ENCODE results near the gene ERCC5.

ERCC5 gene

DNA sequence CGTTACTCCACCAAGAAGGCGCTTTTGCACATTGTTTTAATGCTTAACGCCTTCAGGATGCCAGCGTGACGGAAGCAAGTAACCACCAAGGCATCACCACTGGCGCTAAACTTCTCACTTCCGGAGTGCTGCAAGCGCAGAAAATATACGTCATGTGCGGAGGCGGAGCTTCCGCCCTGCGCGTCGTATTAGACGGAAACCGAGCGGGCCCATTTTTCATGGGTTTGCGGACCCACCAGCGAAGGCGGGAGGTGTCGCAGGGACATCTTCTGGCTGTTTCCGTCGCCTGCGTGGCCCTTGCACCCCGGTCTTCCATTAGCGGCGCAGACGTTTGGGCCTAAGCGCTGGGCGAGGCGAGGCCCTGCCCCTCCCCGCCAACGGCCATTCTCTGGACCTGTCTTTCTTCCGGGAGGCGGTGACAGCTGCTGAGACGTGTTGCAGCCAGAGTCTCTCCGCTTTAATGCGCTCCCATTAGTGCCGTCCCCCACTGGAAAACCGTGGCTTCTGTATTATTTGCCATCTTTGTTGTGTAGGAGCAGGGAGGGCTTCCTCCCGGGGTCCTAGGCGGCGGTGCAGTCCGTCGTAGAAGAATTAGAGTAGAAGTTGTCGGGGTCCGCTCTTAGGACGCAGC, at the start of gene ERCC5:
TSS of gene ERCC5 (plus strand) at position 403 of the 631 bp plus-strand sequence. CDS start 235 bp downstream, outside the sequence.
- DNase-seq, result peak; percentile 98

DNA sequence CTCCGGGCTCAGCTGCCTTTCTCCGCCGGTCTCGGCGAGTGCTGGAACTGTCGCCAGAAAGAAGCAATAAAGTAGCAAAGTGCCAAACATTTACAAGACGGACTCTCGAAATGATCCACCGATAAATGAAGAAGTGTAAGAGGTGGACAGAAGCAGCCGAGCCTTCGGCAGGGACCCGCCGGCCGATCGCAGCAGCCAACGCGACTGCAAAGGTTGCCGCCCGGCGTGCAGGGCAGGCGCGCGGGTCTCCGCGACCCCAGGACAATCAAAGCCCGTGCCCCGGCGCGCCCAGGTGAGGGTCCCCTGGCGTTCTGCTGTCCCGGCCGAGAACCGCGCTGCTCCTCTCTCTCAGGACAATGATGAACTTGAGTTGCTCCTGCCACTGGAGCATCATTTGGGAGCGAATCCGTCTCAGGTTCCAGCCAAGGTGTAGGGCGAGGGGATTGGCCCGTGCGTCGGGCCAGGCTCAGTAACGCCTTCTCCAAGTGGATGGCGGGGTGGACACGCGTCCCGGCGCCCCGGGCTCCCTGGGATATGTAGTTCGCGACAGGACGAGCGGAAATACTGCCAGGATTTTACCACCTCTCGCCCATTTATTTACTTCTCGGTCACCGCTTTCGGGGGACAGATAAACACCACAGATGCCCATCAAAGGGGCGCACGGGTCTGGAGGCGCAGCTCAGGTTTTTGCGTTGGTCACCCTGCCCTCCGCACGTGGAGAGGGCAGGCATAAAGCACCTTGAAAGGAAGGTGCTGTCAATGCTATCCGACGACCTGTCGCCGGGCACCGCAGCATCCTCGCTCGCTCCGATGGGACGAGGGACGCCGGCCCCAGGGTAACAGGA, 47.0 kb upstream of the ERCC5 start, which contains the start of the genes BIVM and POGLUT2:
TSS of gene BIVM (plus strand) at position 539 of the 845 bp plus-strand sequence. CDS start 8,149 bp downstream, outside the sequence.
TSS of gene POGLUT2 (minus strand) at position 396 of the 845 bp plus-strand sequence. CDS start at position 90, 306 bp downstream.
- DNase-seq, result peak; percentile 93

DNA sequence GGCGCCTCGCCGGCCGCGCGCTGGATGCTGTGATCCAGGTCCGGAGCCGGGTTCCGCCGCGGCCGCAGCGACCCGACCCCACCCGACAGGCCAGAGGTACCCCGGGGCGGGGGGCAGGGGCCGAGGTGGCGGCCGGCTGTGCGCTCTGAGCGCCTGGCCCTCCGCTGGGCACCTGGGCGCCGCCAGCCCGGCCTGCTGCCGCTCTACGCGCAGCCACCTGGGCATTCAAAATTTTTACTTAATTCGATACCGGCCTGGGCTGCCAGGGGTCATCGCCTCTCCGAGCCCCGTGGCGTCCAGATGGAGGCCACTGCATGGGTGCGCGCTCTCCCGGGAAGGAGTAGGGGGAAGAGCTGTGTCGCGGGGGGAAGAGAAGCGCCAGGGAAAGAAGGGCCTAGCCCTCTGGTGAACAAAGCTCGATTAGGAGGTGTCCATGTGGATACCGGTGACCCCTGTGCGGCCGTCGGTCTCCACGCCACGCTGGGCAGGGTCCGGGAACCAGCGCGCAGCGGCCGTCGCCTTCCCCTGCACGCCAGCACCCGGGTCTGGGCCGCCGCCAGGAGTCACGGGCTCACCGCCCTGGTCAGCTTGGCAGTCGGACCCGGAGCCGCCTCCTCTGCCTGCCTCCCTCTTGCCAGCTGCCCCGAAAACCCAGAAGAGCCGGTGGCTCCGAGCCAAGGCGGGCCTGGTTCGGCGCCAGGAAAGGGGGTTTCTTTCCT, 46.2 kb upstream of the ERCC5 start:
- peak; percentile 64 for DNase-seq

DNA sequence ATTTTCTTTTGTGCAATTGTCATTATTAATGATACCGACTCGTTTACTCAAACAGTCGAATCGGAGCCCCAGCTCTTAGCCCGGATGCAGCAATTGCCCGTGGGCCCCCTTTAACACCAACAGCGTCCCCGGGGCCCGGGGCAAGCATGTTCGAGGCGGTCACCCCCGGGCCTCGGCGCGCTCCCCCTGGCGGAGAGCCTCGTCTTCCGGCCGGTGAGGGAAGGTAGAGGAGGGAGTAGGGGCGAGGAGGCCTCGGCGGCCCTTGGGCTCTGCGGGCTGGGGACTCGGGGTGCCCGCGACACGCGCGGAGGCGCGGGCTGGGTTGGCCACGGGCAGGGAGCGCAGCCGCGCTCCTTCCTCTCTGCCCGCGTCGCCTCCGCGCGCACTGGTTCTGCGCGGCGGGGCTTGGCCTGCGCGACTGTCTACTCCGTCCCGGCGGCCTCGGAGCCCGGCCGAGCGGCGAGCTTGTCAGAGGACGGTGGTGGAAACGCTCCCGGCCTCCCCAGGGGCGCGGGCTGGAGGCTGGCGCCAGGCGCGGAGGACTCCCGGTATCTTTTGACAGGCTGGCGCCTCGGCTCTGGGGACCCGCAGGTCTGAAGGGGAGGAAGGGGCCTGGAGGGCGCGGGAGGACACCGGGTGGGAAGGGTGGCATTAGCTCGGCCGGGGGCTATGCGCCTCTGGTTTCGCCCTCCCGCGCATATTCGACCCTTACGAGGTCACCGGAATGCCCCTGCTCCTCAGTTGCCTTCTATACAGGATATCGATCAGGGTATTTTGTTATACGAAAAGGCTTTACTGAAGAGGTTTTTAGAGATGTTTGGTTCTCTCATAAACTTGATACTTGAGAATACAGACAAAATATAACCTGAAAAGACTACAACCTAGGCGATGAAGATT, 45.4 kb upstream of the ERCC5 start:
- peak; percentile 89 for DNase-seq

DNA sequence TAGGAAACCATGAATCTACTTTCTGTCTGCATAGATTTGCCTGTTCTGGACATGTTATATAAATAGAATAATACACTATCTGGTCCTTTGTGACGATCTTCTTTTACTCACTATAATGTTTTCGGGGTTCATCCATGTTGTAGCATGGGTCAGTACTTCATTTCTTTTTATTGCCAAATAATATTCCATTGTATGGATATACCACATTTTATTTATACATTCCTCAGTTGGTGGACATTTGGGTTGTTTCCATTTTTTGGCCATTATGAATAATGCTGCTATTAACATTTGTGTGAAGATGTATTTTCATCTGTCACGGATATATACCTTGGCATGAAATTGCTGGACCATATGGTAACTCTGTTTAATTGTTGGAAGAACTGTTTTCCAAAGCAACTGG, 40.2 kb upstream of the ERCC5 start:
- DNase-seq, result no peak

DNA sequence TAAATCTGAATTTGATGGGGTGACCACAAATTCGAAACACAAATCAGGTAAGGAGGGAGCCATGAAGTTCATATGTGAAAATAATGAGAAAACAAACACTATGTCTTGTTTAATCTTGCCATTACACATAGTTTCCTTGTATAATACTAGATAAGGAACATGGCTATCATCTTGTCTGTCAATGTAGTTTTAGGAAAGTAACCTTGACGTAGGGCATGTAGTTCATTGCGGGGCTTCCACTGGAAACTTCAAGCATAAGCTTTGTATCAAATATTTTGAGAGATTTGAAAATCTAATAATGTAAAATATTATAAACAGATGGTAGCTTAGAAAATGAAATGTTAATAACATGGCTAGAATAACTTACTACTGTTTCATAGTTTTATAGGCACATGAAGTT, 38.1 kb upstream of the ERCC5 start:
- DNase-seq, result no peak

DNA sequence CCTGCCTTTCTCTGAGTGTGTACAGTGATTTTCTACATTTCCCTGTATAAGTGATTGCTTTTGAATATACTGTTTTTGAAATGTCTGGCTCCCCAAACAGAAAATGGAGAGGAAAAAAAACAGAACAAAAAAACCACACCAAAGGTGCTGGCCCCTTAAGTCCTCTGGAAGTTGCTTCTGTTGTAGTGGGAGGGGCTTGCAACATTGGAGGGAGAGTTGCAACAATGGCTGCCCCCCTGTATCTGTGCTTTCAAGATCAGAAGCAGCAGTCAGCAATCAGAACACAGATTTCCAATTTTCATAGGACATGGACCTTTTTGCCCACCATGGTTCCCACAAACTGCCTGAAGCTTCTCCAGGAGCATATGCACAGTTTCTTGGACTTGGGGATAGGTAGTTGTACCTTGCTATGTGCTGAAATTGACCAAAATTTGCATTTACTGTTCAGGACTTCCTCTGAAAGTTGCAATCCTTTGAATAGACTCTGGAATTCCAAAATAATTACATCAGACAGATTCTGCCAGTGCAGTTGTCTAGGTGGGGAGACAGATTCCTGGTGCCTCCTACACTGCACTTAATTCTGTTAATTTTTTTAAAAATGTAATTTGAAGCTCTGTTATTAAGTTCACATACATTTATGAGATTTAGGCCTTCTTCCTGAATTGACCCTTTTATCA, 33.1 kb upstream of the ERCC5 start:
- peak; percentile 25 for DNase-seq

DNA sequence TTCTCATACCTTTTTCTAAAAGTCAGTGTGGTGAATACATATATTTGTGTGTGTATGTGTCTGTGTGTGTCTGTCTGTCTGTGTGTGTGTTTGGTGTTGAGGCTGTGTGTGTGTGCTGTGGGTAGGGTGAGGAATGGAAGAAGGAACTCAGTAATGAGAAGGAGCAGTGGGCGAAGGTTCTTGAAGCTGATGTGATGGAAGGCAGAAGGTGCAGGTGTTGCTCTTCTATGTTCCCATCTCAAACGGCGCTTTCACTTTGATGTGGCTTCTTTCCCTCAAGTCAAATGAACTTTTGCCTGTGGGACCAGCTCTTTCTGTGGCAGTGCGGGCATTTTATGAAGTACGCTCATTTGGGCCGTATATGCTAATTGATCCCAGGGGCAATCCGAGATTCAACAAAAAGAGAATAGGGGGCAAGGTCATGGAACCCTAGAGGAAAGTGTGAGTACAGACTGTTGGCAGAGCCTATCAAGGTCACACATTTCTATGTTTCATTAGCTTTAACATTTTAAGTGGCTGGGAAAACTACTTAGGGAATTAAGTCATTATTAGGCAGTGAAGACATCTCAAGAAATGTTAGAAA, 31.7 kb upstream of the ERCC5 start:
- DNase-seq, result no peak

DNA sequence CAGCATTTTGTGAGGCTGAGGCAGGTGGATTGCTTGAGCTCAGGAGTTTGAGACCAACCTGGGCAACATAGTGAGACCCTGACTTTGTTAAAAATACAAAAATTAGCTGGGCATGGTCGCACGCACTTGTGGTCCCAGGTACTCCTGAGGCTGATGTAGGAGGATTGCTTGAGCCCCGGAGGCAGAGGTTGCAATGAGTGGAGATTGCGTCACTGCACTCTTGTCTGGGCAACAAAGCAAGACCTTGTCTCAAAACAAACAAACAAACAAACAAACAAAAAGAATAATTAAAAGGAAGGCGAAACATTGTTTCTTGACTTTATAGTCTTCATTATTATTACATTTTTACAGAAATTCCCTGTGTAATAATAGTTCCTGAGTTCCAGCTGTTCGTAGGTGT, 31.0 kb upstream of the ERCC5 start:
- DNase-seq, result no peak

DNA sequence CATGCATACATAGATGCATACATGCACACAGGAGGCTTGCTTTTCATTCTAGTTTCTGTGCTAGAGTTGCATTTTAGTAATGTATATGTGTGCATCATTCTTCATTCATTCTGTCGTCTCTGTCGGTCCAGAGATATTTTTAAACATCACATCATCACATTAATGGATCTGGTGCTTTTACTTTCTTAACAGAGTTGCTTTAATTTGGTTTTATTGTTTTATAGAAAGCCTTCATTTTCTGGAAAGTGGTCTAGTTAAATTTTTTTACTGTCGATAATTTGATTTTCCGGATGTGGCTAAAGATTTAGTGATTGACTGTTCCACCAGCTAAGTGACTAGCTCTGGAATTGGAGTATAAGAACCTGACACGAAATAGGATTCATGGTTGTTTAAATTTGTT, 30.0 kb upstream of the ERCC5 start:
- no peak for DNase-seq

DNA sequence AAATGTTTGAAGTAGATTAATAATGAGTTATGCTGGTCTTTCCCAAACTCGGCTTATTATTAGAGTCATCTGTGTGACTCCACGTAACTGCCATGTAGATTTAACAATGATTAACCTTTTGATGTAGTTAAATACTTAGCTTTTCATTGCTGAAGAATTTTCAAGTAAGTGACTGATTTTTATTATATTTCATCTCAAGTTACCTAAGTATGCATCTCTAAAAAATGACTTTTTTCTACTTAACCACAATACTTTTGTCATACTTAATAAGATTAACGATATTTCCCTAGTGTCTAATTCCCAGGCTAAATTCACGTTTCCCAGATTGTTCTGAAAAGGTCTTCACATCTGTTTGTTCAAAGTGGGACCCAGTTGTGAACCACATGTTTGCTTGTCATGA, 29.1 kb upstream of the ERCC5 start:
- no peak for DNase-seq

DNA sequence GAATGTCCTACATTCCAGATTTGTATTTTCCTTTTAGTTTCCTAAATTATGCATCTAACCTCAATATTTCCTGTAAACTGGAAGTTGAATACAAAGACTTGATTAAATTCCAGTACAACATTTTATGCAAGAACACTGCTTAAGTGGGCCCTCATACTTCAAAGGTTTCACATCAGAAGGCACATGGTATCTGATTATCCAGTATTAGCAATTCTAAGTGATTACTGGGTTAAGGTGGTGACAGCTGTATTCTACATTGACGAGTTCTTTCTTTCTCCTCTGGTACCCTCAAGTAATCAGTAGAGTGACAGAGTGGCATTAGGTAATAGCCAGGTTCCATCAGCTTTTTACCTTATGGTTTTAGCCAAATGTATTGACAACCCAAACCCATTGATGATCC, 28.6 kb upstream of the ERCC5 start:
- DNase-seq, result no peak

DNA sequence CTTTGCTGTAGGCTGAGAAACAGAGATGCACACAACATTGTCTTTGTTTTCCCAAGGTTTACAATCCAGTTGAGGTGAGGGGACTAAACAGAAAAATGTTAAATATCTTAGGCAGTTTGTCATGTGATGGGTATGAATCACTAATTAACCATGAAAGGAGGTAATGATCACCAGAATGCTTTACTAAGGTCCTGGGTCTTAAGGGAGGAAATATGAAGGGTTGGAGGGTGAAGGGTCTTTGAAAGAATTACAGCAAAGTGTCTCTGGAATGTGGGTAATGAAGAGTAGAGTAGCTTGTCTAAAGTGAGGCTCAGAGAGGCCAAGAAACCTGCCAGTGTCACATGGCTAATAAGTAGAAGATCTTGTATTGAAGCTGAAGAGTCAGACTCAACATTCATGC, 27.9 kb upstream of the ERCC5 start:
- no peak for DNase-seq

DNA sequence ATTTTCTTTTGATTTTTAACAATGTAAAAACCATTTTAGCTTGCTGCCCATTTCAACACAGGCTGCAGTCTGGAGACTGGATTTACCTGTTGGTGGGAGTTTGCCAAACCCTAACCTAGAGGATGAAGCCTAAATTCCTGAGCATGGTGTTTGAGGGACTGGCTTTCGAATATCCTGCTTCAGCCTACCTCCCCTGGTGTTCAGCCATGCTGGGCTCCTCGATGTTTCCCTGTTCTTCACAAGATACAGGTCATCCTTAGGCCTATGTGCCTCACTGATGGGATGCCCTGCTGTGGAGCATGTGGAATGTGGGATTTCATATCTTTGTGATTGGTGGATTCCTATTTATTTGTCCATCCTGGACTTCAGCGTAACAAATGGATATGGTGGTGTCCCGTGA, 20.4 kb upstream of the ERCC5 start:
- no peak for DNase-seq

DNA sequence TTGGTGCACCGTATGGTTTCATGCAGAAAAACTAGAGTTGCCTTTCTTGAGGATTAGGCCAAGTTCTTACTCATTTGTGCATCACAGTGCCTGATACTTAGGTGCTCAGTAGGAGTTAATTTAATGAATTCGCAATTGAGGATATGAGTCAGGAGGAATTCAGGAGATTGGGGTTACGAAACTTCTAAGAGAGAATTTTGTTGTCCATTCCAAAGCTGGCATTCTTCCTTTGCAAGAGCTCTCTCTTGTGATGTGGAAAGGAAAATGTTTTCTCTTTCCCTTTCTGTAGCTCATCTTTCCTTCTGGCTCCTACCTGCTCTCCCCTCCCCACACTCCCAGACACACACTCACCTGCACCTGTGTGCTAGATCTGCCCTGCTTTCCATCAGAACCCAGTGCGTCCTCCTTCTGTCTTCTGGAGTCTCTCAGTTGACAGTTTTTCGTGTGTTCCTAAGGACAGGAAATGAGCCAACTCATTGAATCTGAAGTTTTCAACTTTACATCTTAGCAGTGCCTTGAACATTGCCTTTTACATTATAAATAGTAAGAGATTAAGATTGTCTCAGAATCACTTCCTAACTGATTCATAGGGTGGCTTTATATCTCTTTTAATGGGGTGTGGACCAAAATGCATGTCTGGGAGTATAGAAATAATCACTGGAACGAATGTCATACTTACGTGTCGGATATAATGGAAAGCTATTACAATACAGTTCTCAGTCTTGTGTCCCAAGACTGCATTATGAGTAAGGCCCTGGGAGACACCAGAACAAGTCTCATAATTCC, 19.7 kb upstream of the ERCC5 start:
- DNase-seq, result no peak

DNA sequence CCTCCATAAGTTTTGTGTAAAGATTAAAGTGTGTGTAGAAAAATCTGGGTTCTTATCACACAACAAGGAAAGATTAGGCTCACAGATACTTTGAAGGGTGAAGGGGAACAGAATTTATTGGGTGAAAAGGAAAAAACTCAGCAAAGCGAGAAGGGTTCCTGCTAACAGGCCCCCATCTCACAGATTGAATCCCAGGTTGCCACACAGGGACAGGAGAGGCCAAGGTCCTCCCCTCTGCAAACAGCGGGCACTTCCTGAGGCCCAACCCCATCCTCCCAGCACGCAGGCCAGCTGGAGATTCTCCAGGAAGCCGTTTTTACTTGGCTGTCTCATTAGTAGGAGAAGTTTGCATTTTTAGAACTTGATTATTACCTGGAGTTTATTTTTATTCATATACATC, 15.2 kb upstream of the ERCC5 start:
- DNase-seq, result no peak

DNA sequence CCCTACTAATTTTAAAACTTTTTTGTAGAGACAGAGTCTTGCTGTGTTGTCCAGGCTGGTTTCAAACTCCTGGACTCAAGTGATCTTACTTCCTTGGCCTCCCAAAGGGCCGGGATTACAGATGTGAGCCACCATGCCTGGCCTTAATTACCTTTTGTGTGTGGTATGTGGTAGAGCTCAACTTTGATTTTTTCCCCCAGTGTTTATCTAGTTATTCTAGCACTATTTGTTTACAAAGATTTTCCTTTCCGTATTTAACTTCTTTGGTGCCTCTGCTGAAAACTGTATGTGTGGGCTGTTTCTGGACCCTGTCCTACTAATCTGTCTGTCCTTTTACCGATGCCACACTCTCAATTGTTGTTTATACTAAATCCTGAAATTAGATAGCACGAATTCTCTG, 9.4 kb upstream of the ERCC5 start:
- DNase-seq, result no peak

DNA sequence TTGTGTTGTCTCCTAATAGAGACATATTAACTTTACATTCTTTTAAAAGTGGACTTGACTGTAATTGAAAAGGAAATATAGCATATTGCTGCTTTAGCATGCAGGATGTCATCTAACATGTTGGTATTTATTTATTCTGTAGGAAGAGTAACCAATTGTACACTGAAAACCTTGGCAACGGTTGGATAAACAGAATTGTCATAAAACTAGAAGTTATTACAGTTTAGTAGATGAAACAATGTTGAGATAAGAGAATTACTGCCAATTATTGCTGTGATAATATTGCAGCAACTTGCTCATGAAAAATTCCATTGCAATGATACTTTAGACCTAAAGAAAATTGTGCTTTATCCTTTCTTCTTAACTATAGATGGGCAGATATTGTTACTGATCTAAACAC, 7.6 kb upstream of the ERCC5 start:
- DNase-seq, result no peak

DNA sequence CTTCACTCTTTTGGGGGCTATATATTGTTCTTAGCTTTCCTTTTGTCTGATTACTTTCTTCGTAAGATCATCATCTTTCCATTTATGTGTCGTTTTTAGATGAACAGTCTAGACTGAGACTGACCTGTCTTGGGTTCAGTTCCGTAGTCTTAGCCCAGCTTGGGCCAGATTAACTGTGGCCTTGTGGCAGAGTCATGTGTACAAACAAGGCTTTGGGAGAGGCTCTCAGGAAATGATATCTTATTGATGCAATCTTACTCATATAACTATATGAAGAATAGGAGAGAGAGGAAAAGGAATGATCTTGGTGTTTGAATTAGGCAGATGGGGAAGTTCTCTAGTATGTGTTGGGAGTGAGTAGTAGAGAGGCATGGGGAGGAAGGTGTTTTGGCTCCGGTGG, 6.8 kb upstream of the ERCC5 start:
- no peak for DNase-seq

DNA sequence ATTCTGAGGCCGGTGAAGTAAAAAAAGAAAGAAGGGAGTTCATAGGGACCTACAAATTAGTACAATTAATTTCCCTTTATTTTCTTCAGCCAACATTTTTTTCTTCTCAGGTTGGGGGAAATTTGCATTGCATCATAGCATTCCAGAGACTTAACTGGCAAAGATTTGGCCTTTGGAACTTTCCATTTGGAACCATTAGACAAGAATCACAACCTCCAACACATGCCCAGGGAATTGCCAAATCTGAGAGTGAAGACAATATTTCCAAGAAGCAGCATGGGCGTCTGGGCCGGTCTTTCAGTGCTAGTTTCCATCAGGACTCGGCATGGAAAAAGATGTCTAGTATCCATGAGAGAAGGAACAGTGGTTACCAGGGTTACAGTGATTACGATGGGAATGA, 6.4 kb upstream of the ERCC5 start:
- no peak for DNase-seq

DNA sequence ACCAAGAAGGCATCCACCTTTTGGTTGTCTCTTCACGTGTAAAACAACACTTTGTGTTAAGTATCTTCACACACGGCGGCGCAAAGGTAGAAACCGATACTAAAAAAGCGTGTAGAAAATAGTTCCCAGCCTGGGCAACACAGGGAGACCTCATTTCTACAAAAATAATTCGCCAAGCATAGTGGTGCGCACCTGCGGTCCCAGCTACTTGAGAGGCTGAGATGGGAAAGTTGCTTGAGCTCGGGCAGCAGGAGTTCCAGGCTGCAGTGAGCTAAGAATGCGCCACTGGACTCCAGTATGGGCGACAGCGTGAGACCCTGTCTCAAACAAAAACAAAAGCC, 573 bp upstream of the ERCC5 start:
- no peak for DNase-seq
